HUDEP-2 (cell line): ENCODE measurements around the gene NGEF.
"Not testable (repeated sequence)": the region's sequence is repeated elsewhere in the genome, so short reads cannot be mapped to it uniquely, and the experiment has no call there.

Experiments
- DNase-seq, 76 experiments: peaks; one replicate each; lab custom pipeline; 2025; ENCODE audit not compliant: unreplicated experiment in 76 of 76; lab: John Stamatoyannopoulos, UW

NGEF gene

GRCh38 chr2:233023761-233024410 lies 10.8 kb upstream of the NGEF start:
- DNase-seq, result no peak

GRCh38 chr2:233023007-233023760 lies 10.1 kb upstream of the NGEF start:
- DNase-seq, result no peak

GRCh38 chr2:233022561-233022960 lies 9.5 kb upstream of the NGEF start:
- DNase-seq, result no peak

- peak in 1 of 76 experiments; percentile 10 for DNase-seq
Measured at GRCh38 chr2:233021771-233022170, 8.7 kb upstream of the NGEF start.

- DNase-seq, result no peak
Measured at GRCh38 chr2:233020454-233020853, 7.4 kb upstream of the NGEF start.

- DNase-seq, result not testable (repeated sequence)
Measured at GRCh38 chr2:233019610-233020009, 6.6 kb upstream of the NGEF start.

- DNase-seq, result no peak
Measured at GRCh38 chr2:233017947-233018346, 4.9 kb upstream of the NGEF start.

- no peak for DNase-seq
Measured at GRCh38 chr2:233015019-233015645, 2.1 kb upstream of the NGEF start.

- DNase-seq, result no peak
Measured at GRCh38 chr2:233013650-233014049, 594 bp upstream of the NGEF start.

- DNase-seq, result no peak
Measured at GRCh38 chr2:233012301-233012971, 620 bp downstream of the NGEF start.

- DNase-seq, result no peak
Measured at GRCh38 chr2:233011702-233012131, 1.3 kb downstream of the NGEF start.

GRCh38 chr2:233011268-233011650 lies 1.8 kb downstream of the NGEF start:
- DNase-seq, result no peak

- no peak for DNase-seq
Measured at GRCh38 chr2:233010569-233011267, 2.3 kb downstream of the NGEF start.

- no peak for DNase-seq
Measured at GRCh38 chr2:233009661-233010060, 3.4 kb downstream of the NGEF start.

GRCh38 chr2:233007739-233008138 lies 5.3 kb downstream of the NGEF start:
- no peak for DNase-seq

GRCh38 chr2:233007270-233007669 lies 5.8 kb downstream of the NGEF start:
- DNase-seq, result no peak

- DNase-seq, result no peak
Measured at GRCh38 chr2:233006648-233007047, 6.4 kb downstream of the NGEF start.

- no peak for DNase-seq
Measured at GRCh38 chr2:233005096-233005495, 8.0 kb downstream of the NGEF start.

- no peak for DNase-seq
Measured at GRCh38 chr2:233003658-233004555, 9.1 kb downstream of the NGEF start.
